Esophagus muscularis mucosa (tissue), 3 donors: ENCODE data around the gene F8.

ENCODE experiments used
- CTCF ChIP-seq, 3 experiments: fragments of 200-600 bp in 2 of 3; fragments of 450-650 bp in 1 of 3; sonication (generic) in 2 of 3; IDR thresholded peaks; one replicate each; pipeline ENCODE4 v1.5.1; 2017 to 2019; ENCODE audit warnings: antibody characterized with exemption in 3 of 3, mild to moderate bottlenecking in 2 of 3, moderate library complexity in 1 of 3
- POLR2A ChIP-seq: fragments of 450-650 bp; IDR thresholded peaks from one replicate; pipeline ENCODE4 v1.6.1; 2017; ENCODE audit warnings: antibody characterized with exemption, moderate library complexity, mild to moderate bottlenecking, low read depth

GRCh38 chrX:154873329-154873728 lies 149.2 kb downstream of the F8 start:
- TF ChIP-seq CTCF (IDR thresholded peaks at IDR 0.05) (no peak), POLR2A (no peak)
